ENCODE data around the gene BCL7B.

DNA sequence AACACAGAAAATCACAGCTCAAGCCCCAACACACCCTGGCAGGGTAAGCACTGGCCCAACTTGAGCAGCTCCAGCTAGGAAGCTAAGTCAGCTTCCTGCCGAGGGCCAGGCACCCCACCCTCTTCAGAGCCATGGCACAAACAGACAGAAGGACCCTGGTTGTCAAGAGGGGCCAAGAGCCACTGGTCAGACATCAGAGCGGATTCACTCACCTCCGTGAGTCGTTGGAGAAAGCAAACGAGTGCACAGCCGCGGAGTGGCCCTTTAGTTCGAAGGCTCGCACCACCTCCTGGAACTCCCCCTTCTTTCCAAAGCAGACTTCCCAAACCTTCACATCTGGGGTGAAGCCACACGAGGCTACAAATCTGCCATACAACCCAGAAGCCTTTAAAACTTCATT is 13.5 kb upstream of the BCL7B start:
- TF ChIP-seq, protein P1, sequence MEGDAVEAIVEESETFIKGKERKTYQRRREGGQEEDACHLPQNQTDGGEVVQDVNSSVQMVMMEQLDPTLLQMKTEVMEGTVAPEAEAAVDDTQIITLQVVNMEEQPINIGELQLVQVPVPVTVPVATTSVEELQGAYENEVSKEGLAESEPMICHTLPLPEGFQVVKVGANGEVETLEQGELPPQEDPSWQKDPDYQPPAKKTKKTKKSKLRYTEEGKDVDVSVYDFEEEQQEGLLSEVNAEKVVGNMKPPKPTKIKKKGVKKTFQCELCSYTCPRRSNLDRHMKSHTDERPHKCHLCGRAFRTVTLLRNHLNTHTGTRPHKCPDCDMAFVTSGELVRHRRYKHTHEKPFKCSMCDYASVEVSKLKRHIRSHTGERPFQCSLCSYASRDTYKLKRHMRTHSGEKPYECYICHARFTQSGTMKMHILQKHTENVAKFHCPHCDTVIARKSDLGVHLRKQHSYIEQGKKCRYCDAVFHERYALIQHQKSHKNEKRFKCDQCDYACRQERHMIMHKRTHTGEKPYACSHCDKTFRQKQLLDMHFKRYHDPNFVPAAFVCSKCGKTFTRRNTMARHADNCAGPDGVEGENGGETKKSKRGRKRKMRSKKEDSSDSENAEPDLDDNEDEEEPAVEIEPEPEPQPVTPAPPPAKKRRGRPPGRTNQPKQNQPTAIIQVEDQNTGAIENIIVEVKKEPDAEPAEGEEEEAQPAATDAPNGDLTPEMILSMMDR (conservative IDR thresholded peaks at IDR 0.05; ENCODE audit: low read depth, low read length) = no peak
- TF ChIP-seq EZH2 (IDR thresholded peaks at IDR 0.05; ENCODE audit: low read length, unreplicated experiment) = no peak

Measured in PC-3 (cell line).